Thyroid gland (tissue), 4 donors: ENCODE results near the gene FOXN1. TPM values are rescaled to one million over a fixed set of nuclear protein-coding genes. Genes with fewer than 3 reads are reported as not detected.

Experiments
- DNase-seq, 2 donors: peaks; one replicate each; pipeline ENCODE4 v3.0.0-alpha.2; 2019
- H3K27ac ChIP-seq, 3 donors: fragments of 200-600 bp; sonication (generic); 1 replicate in 2 of 3; 2 replicates in 1 of 3; pipeline ENCODE4 v1.5.1; 2016 to 2019; ENCODE audit warnings: mild to moderate bottlenecking in 1 of 3, moderate library complexity in 1 of 3
- H3K27me3 ChIP-seq: fragments of 200-600 bp; sonication (generic); one replicate; pipeline ENCODE4 v1.5.1; 2019
- H3K36me3 ChIP-seq, 2 donors: fragments of 200-600 bp; sonication (generic); one replicate each; pipeline ENCODE4 v1.5.1; 2016 to 2019
- H3K4me1 ChIP-seq, 2 donors: fragments of 200-600 bp; sonication (generic); one replicate each; pipeline ENCODE4 v1.5.1; 2017 to 2019
- H3K4me3 ChIP-seq, 3 donors: fragments of 200-600 bp; sonication (generic); replicated peaks in 1 of 3; 1 replicate in 2 of 3; 2 replicates in 1 of 3; pipeline ENCODE4 v1.5.1; 2016; ENCODE audit warnings: mild to moderate bottlenecking in 1 of 3
- H3K9me3 ChIP-seq: fragments of 200-600 bp; sonication (generic); one replicate; pipeline ENCODE4 v1.5.1; 2017
- CTCF ChIP-seq, 6 experiments: fragments of 200-600 bp in 3 of 6; fragments of 450-650 bp in 3 of 6; sonication (generic) in 3 of 6; IDR thresholded peaks; one replicate each; pipeline ENCODE4 v1.5.1; 2016 to 2019; ENCODE audit warnings: antibody characterized with exemption in 6 of 6, mild to moderate bottlenecking in 2 of 6, inconsistent platforms in 1 of 6, moderate library complexity in 1 of 6
- POLR2A ChIP-seq, 2 donors: fragments of 450-650 bp; IDR thresholded peaks; one replicate each; pipeline ENCODE4 v1.6.1; 2017; ENCODE audit warnings: antibody characterized with exemption in 2 of 2, mild to moderate bottlenecking in 2 of 2, moderate library complexity in 1 of 2
- WGBS, 2 donors: methylation state at CpG; one replicate each; pipeline ENCODE4 v1.1.5; 2017; 5-methylcytosine and 5-hydroxymethylcytosine counted together
- intact Hi-C: fragments of 100-400 bp; cut with DNase I; formaldehyde crosslinking; loops from one replicate; pipeline ENCODE4 v1.15.1; 2023
- total RNA-seq, 4 donors: library from RNA; depleted of rRNA; stranded (reverse); fragments of >200 nt; gene quantifications; one replicate each; pipeline ENCODE4 v1.2.3, GENCODE V29; 2016

Gene FOXN1
- total RNA-seq, 4 donors from 2014 or later = 0.34 TPM; not detected in 3

GRCh38 chr17:28492352-28493310 is 13.5 kb upstream of the FOXN1 start:
- intact Hi-C loops = loop anchor here (5.0 kb wide), 1 partner anchor 120 kb away; the partner anchor contains the start of gene RSKR
- 56 to 63% methylated on average over 4 of the region's 4 CpGs for WGBS, 2 donors
- Histone ChIP-seq H3K4me3 (no peak overlapping the region), H3K4me1 (peaks cover under 1 to 2% of the 10 kb centered on the region in 2 donors), H3K9me3 (no peaks in the 10 kb centered on the region), H3K27me3 (no peaks in the 10 kb centered on the region), H3K27ac (no peak overlapping the region), H3K36me3 (no peaks in the 10 kb centered on the region)
- DNase-seq = no peak
- TF ChIP-seq POLR2A (IDR thresholded peaks at IDR 0.05) (no peak), CTCF (IDR thresholded peaks at IDR 0.05) (no peak)

GRCh38 chr17:28493460-28493859 is 12.7 kb upstream of the FOXN1 start:
- Histone ChIP-seq H3K9me3 (no peaks in the 10 kb centered on the region), H3K27ac (no peak overlapping the region), H3K4me3 (no peak overlapping the region), H3K4me1 (peaks cover 3 to 6% of the 10 kb centered on the region in 2 donors), H3K36me3 (no peaks in the 10 kb centered on the region), H3K27me3 (no peaks in the 10 kb centered on the region)
- TF ChIP-seq CTCF (IDR thresholded peaks at IDR 0.05) = no peak
- TF ChIP-seq POLR2A (IDR thresholded peaks at IDR 0.05) = no peak
- no peak for DNase-seq
- intact Hi-C loops = loop anchor here (5.0 kb wide), 1 partner anchor 119 kb away; the partner anchor contains the start of gene RSKR
- WGBS, 2 donors = 65 to 88% methylated on average over 4 to 8 of the region's 9 CpGs

GRCh38 chr17:28494445-28495188 is 11.5 kb upstream of the FOXN1 start:
- peaks cover 3 to 6% of the 10 kb centered on the region in 2 donors for H3K4me1 ChIP-seq
- H3K27me3 ChIP-seq = no peaks in the 10 kb centered on the region
- DNase-seq = peak; percentile 72 to 80
- intact Hi-C loops = loop anchor here (2.0 to 5.0 kb wide), 2 partner anchors 44 to 118 kb away; partner anchors contain the start of gene RSKR
- 52 to 59% methylated on average over 6 to 11 of the region's 15 CpGs for WGBS, 2 donors
- H3K9me3 ChIP-seq = no peaks in the 10 kb centered on the region
- H3K27ac ChIP-seq = no peak overlapping the region
- no peak overlapping the region for H3K4me3 ChIP-seq
- H3K36me3 ChIP-seq = no peaks in the 10 kb centered on the region
- peak; percentile 78 to 92 (median 86) for TF ChIP-seq CTCF (IDR thresholded peaks at IDR 0.05)
- no peak for TF ChIP-seq POLR2A (IDR thresholded peaks at IDR 0.05)

GRCh38 chr17:28495635-28496034 is 10.5 kb upstream of the FOXN1 start:
- intact Hi-C loops = loop anchor here (2.0 kb wide), 1 partner anchor 43 kb away; no protein-coding TSS in a partner anchor

More at GRCh38 chr17:28495635-28496034, 10.5 kb upstream of the FOXN1 start:
- Histone ChIP-seq H3K27me3 (no peaks in the 10 kb centered on the region), H3K27ac (no peak overlapping the region), H3K36me3 (no peaks in the 10 kb centered on the region), H3K4me3 (no peak overlapping the region), H3K4me1 (peaks cover 4 to 6% of the 10 kb centered on the region in 2 donors), H3K9me3 (no peaks in the 10 kb centered on the region)
- DNase-seq = no peak
- WGBS, 2 donors = 92 to 96% methylated on average over 8 of the region's 8 CpGs
- TF ChIP-seq POLR2A (IDR thresholded peaks at IDR 0.05) (no peak), CTCF (IDR thresholded peaks at IDR 0.05) (no peak)
